Retinal pigment epithelial cell (primary cell): ENCODE measurements around the gene RYR2.

ENCODE experiments used
- DNase-seq: peaks from one replicate; pipeline ENCODE4 v3.0.0-alpha.2; 2010; ENCODE audit warnings: low read depth
- H3K4me3 ChIP-seq: 2 replicates; pipeline ENCODE4 v1.5.1; 2011; ENCODE audit warnings: mild to moderate bottlenecking, low read length, control low read depth, moderate library complexity
- TF ChIP-seq, protein P1 (sequence below): conservative IDR thresholded peaks from 2 replicates; pipeline ENCODE4 v1.5.1; 2011; ENCODE audit warnings: low read depth, low read length, control low read depth, inconsistent platforms

Gene RYR2

DNA sequence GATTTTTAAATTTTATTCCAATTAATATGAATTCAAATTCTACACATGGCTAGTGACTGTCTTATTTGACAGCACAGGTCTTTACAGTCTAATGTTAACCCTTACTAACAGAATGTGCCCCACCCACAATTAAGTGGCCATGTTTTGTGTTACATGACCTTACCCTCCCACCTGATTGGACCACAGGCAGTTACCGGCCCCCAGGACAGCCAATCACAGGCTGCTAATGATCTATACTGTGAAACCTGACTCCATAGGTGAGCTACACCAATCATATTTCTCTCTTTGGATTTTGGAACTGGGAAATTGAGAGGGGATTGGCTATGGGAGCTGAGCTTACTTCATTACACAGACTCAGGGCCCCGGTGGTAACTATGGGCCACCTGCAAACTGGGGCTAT, 821.2 kb downstream of the RYR2 start:
- TF ChIP-seq, protein P1, sequence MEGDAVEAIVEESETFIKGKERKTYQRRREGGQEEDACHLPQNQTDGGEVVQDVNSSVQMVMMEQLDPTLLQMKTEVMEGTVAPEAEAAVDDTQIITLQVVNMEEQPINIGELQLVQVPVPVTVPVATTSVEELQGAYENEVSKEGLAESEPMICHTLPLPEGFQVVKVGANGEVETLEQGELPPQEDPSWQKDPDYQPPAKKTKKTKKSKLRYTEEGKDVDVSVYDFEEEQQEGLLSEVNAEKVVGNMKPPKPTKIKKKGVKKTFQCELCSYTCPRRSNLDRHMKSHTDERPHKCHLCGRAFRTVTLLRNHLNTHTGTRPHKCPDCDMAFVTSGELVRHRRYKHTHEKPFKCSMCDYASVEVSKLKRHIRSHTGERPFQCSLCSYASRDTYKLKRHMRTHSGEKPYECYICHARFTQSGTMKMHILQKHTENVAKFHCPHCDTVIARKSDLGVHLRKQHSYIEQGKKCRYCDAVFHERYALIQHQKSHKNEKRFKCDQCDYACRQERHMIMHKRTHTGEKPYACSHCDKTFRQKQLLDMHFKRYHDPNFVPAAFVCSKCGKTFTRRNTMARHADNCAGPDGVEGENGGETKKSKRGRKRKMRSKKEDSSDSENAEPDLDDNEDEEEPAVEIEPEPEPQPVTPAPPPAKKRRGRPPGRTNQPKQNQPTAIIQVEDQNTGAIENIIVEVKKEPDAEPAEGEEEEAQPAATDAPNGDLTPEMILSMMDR: no peak
- no peak overlapping the region for H3K4me3 ChIP-seq
- no peak for DNase-seq

DNA sequence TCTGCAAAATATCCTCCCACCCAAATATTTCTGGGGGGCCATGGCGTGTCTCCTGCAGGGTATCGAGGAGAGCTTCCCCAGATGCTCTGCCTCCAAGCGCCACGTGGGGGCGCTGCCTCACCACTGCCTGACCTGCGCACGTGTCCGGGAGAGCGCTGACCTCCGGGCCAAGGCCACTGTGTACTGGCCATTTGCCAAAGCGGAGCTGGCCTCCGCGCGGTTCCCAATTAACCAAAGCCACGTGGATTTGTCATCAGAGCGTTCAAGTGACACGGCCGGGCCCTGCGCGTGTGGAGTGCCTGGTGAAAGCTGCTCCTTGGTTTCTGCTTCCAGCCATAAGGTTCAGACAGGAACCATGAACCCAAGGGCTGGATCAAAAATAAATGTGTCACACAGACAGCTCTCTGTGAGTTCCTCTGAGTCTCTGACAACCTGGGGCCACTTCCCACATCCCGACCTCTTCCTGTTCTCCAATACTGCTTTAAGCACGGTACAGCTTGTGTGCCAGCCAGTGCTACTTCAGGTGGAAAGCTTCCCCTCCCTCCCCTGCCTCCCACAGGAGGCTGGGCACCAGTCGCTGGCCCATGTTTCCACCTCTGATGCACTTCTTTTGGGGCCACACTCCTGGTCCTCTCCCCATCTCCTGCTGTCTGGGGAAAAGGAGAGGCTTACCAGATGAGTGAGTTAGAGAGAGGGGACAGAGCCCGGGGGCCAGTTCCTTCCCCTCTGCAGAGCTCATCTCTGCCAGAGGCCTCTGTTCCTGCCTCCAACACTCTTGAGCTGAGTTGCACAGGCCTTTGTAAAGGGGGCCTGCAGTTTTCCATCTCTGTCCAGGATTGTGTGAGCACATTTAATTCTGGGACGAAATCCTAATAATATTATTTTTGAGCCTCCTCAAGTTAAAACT, 822.6 kb downstream of the RYR2 start:
- H3K4me3 ChIP-seq: peak overlapping the region; percentile 35
- TF ChIP-seq, protein P1: peak; percentile 100
- no peak for DNase-seq

DNA sequence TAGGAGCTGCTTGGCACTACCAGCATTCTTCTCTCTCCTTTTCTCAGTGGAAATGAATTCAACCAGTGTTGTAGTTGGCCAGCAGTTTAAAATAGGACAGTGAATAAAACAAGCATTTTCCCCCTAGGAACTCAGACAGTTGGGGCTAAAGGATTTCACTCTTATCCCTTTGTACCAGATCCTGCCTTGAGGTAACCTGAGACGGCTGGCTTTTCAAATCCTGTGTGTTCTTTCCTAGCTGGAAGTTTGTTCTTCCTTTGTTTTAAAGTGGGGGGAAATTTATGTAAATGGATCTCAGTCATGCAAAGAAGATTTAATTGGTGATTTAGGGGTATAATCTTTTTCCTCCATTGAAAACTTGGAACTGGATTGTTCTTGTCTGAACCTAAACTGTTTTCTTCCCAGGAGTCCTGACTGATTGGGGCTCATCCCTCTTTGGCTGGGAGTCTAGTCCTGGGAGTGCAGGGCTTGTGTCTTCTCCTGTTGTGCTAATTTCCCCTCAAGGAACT, 825.5 kb downstream of the RYR2 start:
- DNase-seq: no peak
- H3K4me3 ChIP-seq: no peak overlapping the region
- TF ChIP-seq, protein P1: no peak

DNA sequence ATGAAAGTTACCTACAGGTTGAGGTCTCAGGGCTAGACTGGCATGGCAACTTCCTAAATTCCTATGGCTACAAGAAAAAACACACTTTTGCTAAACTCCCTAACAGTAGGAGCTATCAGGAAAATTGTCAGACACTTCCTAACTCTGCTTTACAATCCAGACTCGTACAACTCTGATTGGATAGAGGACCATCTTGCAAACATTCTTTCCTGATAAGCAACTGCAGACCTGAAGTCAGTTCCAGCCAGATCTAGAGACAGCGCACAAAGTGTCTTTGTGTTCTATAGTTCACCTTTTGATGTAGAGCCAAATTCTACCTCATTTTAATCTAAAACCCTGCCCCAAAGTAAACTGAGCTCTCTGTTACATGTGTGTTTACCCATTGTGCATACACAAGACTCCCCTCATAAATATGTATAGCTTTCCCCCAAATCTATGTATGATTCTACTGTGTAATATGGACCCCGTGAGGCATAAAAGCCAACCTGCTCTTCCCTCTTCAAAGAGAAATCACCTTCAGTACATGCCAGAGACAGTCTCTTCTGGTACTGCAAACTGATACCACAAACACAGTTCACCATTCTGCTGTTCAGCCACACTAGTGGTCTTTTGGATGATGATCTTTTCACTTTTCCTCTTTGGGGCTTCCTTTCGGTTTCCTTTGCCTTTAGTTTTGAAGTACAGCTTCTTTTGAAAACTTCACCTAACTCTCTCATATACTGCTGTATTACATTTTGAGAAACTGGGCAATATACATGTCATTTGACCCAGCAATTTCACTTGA, 827.0 kb downstream of the RYR2 start:
- DNase-seq: no peak
- TF ChIP-seq, protein P1: no peak
- no peak overlapping the region for H3K4me3 ChIP-seq

DNA sequence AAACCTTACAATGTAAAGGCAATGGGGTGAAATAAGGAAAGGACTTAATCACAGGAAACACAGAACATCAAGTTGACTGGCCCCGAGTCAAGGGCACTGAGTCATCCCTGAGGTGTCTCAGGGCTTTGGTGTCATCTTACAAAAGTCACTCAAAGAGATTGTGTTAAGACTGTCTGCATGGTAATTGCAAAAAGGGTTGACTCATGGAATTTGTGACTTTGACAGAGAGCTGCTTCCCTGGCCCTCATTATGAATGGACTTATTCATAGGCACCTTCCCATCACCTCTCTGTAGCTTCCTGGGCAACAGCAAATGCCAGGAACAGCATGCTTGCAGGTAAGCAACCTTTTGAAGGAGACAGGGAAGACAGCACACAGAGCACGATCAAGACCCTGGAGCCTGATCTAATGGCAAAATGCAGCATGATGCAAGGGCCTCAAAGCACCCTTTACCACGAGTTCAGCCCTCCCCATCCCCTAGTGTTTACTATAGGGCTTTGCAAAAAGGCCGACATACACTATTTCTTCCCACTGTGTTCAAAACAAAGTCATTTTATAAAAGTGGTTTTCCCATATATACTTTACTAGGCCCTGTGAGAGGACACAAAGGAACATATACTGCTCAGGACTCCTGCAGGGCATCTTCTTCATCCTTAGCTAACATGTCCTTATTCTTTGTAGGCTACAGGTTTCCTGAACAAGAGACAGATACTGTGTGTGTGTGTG, 831.7 kb downstream of the RYR2 start:
- H3K4me3 ChIP-seq: no peak overlapping the region
- TF ChIP-seq, protein P1: no peak
- DNase-seq: peak; percentile 62

DNA sequence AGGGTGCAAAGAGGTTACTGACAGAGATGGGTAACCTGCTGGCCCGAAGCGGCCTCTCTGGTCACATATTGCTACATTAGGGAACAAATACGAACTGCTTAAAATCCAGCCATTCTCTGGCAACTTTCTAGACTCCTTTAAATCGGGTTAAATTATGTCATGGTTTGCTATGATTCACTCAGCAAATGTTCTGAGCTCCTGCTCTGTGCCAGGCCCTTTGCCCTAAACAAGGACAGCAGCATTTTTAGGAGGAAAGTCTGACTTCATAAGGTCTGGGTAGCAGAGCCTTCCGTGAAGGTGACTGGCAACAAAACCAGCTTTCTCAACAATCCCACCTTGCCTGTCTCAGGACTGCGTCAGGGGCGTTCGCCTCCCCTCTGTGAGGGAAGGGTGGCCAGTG, 833.3 kb downstream of the RYR2 start:
- TF ChIP-seq, protein P1: no peak
- H3K4me3 ChIP-seq: no peak overlapping the region
- DNase-seq: no peak
